COLO668 (cell line): ENCODE results near the gene BNC1.
A peak's percentile ranks its signal among the peaks of the same experiment; 100 is the strongest.

Source experiments
- DNase-seq: peaks from one replicate; lab custom pipeline; 2025; ENCODE audit not compliant: unreplicated experiment; lab: John Stamatoyannopoulos, UW

The BNC1 gene

GRCh38 chr15:83284559-83285283, at the start of gene BNC1:
TSS of gene BNC1 (minus strand) at chr15:83284664. CDS start at chr15:83284628, 36 bp downstream.
- DNase-seq = no peak

- DNase-seq = no peak
Measured at GRCh38 chr15:83327041-83327440, 42.6 kb upstream of the BNC1 start.

- DNase-seq = no peak
Measured at GRCh38 chr15:83324799-83325198, 40.3 kb upstream of the BNC1 start.

GRCh38 chr15:83323296-83323711, 38.8 kb upstream of the BNC1 start:
- peak; percentile 13 for DNase-seq

- no peak for DNase-seq
Measured at GRCh38 chr15:83322691-83323090, 38.2 kb upstream of the BNC1 start.

- DNase-seq = no peak
Measured at GRCh38 chr15:83322061-83322460, 37.6 kb upstream of the BNC1 start.

- no peak for DNase-seq
Measured at GRCh38 chr15:83320844-83321243, 36.4 kb upstream of the BNC1 start.

GRCh38 chr15:83320404-83320803, 35.9 kb upstream of the BNC1 start:
- no peak for DNase-seq

- no peak for DNase-seq
Measured at GRCh38 chr15:83319771-83320170, 35.3 kb upstream of the BNC1 start.

- DNase-seq = no peak
Measured at GRCh38 chr15:83318861-83319415, 34.5 kb upstream of the BNC1 start.

GRCh38 chr15:83318036-83318435, 33.6 kb upstream of the BNC1 start:
- DNase-seq = no peak

GRCh38 chr15:83312071-83312470, 27.6 kb upstream of the BNC1 start:
- DNase-seq = no peak

- DNase-seq = no peak
Measured at GRCh38 chr15:83310521-83311456, 26.3 kb upstream of the BNC1 start.

GRCh38 chr15:83308671-83309070, 24.2 kb upstream of the BNC1 start:
- no peak for DNase-seq

- DNase-seq = no peak
Measured at GRCh38 chr15:83306561-83306960, 22.1 kb upstream of the BNC1 start.

- DNase-seq = no peak
Measured at GRCh38 chr15:83305704-83306291, 21.3 kb upstream of the BNC1 start.

GRCh38 chr15:83304861-83305703, 20.6 kb upstream of the BNC1 start:
- no peak for DNase-seq

- DNase-seq = no peak
Measured at GRCh38 chr15:83303535-83303934, 19.1 kb upstream of the BNC1 start.

- no peak for DNase-seq
Measured at GRCh38 chr15:83300826-83301225, 16.4 kb upstream of the BNC1 start.

- no peak for DNase-seq
Measured at GRCh38 chr15:83299462-83299861, 15.0 kb upstream of the BNC1 start.

GRCh38 chr15:83295417-83295816, 11.0 kb upstream of the BNC1 start:
- no peak for DNase-seq
